HepG2 (cell line): ENCODE results near the gene ANKRD11. TPM values are rescaled to one million over a fixed set of nuclear protein-coding genes. Genes with fewer than 3 reads are reported as not detected.

ENCODE experiments used
- AGO2 ChIP-seq: fragments of 200-400 bp; formaldehyde crosslinking; optimal IDR thresholded peaks from 2 replicates; pipeline ENCODE3; 2017; ENCODE audit warnings: mild to moderate bottlenecking, low read depth, low read length, moderate library complexity
- ATF3 ChIP-seq: sonication (generic); formaldehyde crosslinking; IDR thresholded peaks from 2 replicates; pipeline ENCODE4 v1.4.0; 2020; ENCODE audit warnings: missing genetic modification reagents
- BCL6 ChIP-seq: IDR thresholded peaks from 2 replicates; pipeline ENCODE4 v1.6.1; 2016; ENCODE audit warnings: missing genetic modification reagents, missing compliant biosample characterization
- DMAP1 ChIP-seq: IDR thresholded peaks from 2 replicates; pipeline ENCODE4 v1.6.1; 2016
- ETV6 ChIP-seq: sonication (generic); formaldehyde crosslinking; conservative IDR thresholded peaks from 2 replicates; pipeline ENCODE4 v1.4.0; 2020; ENCODE audit warnings: missing genetic modification reagents
- GLI4 ChIP-seq: sonication (generic); formaldehyde crosslinking; IDR thresholded peaks from 2 replicates; pipeline ENCODE4 v1.5.1; 2020; ENCODE audit warnings: missing genetic modification reagents, mild to moderate bottlenecking, moderate library complexity, borderline replicate concordance
- GMEB1 ChIP-seq: sonication (generic); formaldehyde crosslinking; IDR thresholded peaks from 2 replicates; pipeline ENCODE4 v1.5.1; 2020; ENCODE audit warnings: missing genetic modification reagents, mild to moderate bottlenecking, borderline replicate concordance
- IRF2 ChIP-seq: IDR thresholded peaks from 2 replicates; pipeline ENCODE4 v1.6.1; 2018; ENCODE audit warnings: missing genetic modification reagents, missing compliant biosample characterization
- KLF16 ChIP-seq, 2 experiments: sonication (generic) in 1 of 2; formaldehyde crosslinking in 1 of 2; IDR thresholded peaks; 2 replicates each; pipeline versions ENCODE4 v1.6.1 to v1.8.0; 2016 to 2023; ENCODE audit warnings: missing genetic modification reagents in 2 of 2, missing compliant biosample characterization in 1 of 2
- NR2C2 ChIP-seq: sonication (generic); formaldehyde crosslinking; IDR thresholded peaks from 2 replicates; pipeline ENCODE4 v1.4.0; 2020; ENCODE audit warnings: missing genetic modification reagents, mild to moderate bottlenecking, moderate library complexity, borderline replicate concordance
- PHF8 ChIP-seq: sonication (generic); formaldehyde crosslinking; IDR thresholded peaks from 2 replicates; pipeline ENCODE4 v1.5.0; 2020; ENCODE audit warnings: missing genetic modification reagents
- PREB ChIP-seq: sonication (generic); formaldehyde crosslinking; IDR thresholded peaks from 2 replicates; pipeline ENCODE4 v1.4.0; 2020; ENCODE audit warnings: missing genetic modification reagents
- TBP ChIP-seq: sonication (generic); formaldehyde crosslinking; IDR thresholded peaks from 2 replicates; pipeline ENCODE4 v1.5.0; 2020; ENCODE audit warnings: missing genetic modification reagents
- TSC22D2 ChIP-seq: sonication (generic); formaldehyde crosslinking; IDR thresholded peaks from 2 replicates; pipeline ENCODE4 v1.5.1; 2020; ENCODE audit warnings: missing genetic modification reagents, mild to moderate bottlenecking, borderline replicate concordance
- ZBTB14 ChIP-seq: sonication (generic); formaldehyde crosslinking; IDR thresholded peaks from 2 replicates; pipeline ENCODE4 v1.4.0; 2020; ENCODE audit warnings: missing genetic modification reagents
- ZNF124 ChIP-seq: sonication (generic); formaldehyde crosslinking; IDR thresholded peaks from 2 replicates; pipeline ENCODE4 v1.4.0; 2020; ENCODE audit warnings: missing genetic modification reagents
- ZNF720 ChIP-seq: sonication (generic); formaldehyde crosslinking; IDR thresholded peaks from 2 replicates; pipeline ENCODE4 v1.4.0; 2020; ENCODE audit warnings: missing genetic modification reagents
- polyA plus RNA-seq, 8 experiments: library from polyadenylated mRNA; depleted of rRNA in 3 of 8; stranded (reverse) in 7 of 8; unstranded in 1 of 8; fragments of >200 nt; fragmentation: Illumina TruSeq in 4 of 8; extraction: Trizol in 4 of 8; gene quantifications; 2 replicates each; pipeline versions ENCODE4 v1.2.1 to v1.2.3, GENCODE V29; 2011 to 2016; ENCODE audit warnings: low read depth in 4 of 8, missing spikeins in 1 of 8, mixed read lengths in 1 of 8; ENCODE audit not compliant: insufficient read depth in 1 of 8
- total RNA-seq, 5 experiments: library from RNA; depleted of rRNA; stranded (reverse); fragments of >200 nt; fragmentation: Illumina TruSeq; extraction: Trizol; gene quantifications; 2 replicates each; pipeline ENCODE4 v1.2.3, GENCODE V29; 2016; ENCODE audit warnings: low read depth in 1 of 5
- TF ChIP-seq, protein P1 (sequence below): IDR thresholded peaks from 2 replicates; pipeline ENCODE4 v1.6.1; 2016; ENCODE audit warnings: low read depth, control low read depth
- TF ChIP-seq, protein P2 (sequence below): sonication (generic); formaldehyde crosslinking; IDR thresholded peaks from 2 replicates; pipeline ENCODE4 v1.8.0; 2023; ENCODE audit warnings: mild to moderate bottlenecking, missing genetic modification reagents

The ANKRD11 gene
- total and polyA plus RNA-seq, 2 of the 13 experiments (the other 11 are each of a cell fraction or from before 2014, with no cell fraction given) = 21.4 to 38.4 TPM

DNA sequence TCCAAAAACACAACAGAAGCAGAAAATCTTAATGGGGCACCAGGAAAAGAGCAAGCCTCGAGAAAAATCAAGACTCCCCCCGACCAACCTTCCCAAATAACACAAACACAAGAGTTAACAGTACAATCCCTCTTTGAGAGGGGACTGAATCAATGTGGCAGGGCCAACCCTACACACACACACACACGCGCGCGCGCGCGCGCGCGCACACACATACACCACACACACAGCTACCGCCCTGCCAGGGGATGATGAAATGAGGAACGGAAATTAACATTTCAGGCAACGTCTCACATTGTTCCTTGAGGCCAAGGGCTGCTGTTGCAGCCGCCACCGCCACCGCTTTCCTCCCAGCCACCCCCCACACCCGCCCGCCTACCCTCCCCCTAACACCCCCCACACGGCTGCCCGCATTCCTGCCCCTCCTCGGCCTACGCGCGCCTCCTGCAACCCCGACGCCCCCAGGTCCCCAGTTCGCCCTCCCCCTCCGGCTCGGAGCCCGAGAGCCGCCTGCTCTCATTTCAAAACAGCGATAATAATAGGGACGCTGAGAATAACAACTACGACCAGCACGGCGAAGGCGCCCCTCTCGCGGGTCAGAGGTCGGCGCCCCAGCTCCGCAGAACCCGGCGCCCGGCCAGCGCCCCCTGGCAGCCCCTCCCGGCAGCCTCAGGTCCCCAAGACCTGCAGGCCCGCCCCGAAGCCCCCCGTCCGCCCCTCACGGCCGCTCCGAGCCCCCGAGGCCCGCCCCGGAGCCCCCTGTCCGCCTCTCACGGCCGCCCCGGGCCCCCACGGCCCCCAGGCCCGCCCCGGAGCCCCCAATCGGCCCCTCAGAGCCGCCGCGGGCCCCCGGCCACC is 1.1 kb downstream of the ANKRD11 start (continued):
- TF ChIP-seq GMEB1 (CRISPR knock-in tag) (peak; percentile 22; the same call in 1 of the 2 replicates), ATF3 (CRISPR knock-in tag) (peak; percentile 77; the same call in 1 of the 2 replicates), AGO2 (peak; percentile 53), PHF8 (CRISPR knock-in tag) (peak; percentile 55), ZNF124 (CRISPR knock-in tag) (no peak), TSC22D2 (CRISPR knock-in tag) (no peak), ZBTB14 (CRISPR knock-in tag) (peak; percentile 94), GLI4 (CRISPR knock-in tag) (no peak), BCL6 (CRISPR knock-in tag) (0 out of 2 replicates have a peak, but pooled peaks have one; percentile 23), KLF16 (CRISPR knock-in tag; IDR thresholded peaks at IDR 0.05) (peak in 1 of 2 experiments; percentile 70; a peak in 1 of 4 replicates), ETV6 (CRISPR knock-in tag) (no peak), IRF2 (CRISPR knock-in tag) (peak; percentile 52; the same call in 1 of the 2 replicates), NR2C2 (CRISPR knock-in tag) (peak; percentile 71), DMAP1 (CRISPR knock-in tag) (0 out of 2 replicates have a peak, but pooled peaks have one; percentile 51), TBP (CRISPR knock-in tag) (no peak), PREB (no peak), ZNF720 (no peak)
- TF ChIP-seq, protein P1, sequence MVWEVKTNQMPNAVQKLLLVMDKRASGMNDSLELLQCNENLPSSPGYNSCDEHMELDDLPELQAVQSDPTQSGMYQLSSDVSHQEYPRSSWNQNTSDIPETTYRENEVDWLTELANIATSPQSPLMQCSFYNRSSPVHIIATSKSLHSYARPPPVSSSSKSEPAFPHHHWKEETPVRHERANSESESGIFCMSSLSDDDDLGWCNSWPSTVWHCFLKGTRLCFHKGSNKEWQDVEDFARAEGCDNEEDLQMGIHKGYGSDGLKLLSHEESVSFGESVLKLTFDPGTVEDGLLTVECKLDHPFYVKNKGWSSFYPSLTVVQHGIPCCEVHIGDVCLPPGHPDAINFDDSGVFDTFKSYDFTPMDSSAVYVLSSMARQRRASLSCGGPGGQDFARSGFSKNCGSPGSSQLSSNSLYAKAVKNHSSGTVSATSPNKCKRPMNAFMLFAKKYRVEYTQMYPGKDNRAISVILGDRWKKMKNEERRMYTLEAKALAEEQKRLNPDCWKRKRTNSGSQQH (CRISPR knock-in tag) = peak; percentile 67; the same call in 1 of the 2 replicates
- TF ChIP-seq, protein P2, sequence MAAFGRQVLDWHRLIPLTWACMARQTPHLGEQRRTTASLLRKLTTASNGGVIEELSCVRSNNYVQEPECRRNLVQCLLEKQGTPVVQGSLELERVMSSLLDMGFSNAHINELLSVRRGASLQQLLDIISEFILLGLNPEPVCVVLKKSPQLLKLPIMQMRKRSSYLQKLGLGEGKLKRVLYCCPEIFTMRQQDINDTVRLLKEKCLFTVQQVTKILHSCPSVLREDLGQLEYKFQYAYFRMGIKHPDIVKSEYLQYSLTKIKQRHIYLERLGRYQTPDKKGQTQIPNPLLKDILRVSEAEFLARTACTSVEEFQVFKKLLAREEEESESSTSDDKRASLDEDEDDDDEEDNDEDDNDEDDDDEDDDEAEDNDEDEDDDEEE (CRISPR knock-in tag) = no peak
- TF ChIP-seq, all 625 proteins: peak for 92
